GM12878 (cell line): Measurements from ENCODE around the gene CACNG8. TPM values are rescaled to one million over a fixed set of nuclear protein-coding genes. Genes with fewer than 3 reads are reported as not detected.
"Not testable (repeated sequence)": the region's sequence is repeated elsewhere in the genome, so short reads cannot be mapped to it uniquely, and the experiment has no call there.

Experiments used
- ATAC-seq: fragments of 200-7000 bp; cut with Tn5 transposase; 3 replicates; pipeline ENCODE4 v1.9.1; 2020; ENCODE audit warnings: mild to moderate bottlenecking, moderate library complexity
- BruUV-seq: library from RNA; stranded (reverse); fragments of 400-500 nt; replicated peaks from 2 replicates; lab custom pipeline; 2021; lab: Mats Ljungman, UMichigan
- CTCF ChIA-PET: fragments of 300-600 bp; sonication (Branson Sonifier 250); formaldehyde crosslinking; extraction: SDS; loops from one replicate; lab custom pipeline; 2021; ENCODE audit warnings: inconsistent platforms; lab: Yijun Ruan, JAX
- POLR2A ChIA-PET: fragments of 350-600 bp; formaldehyde crosslinking; extraction: SDS; loops from one replicate; lab custom pipeline; 2021; ENCODE audit warnings: inconsistent platforms; lab: Charles Lee
- RAD21 ChIA-PET: fragments of 300-600 bp; sonication (Branson Sonifier 250); formaldehyde crosslinking; loops from one replicate; lab custom pipeline; 2023; ENCODE audit warnings: antibody characterized with exemption; ENCODE audit not compliant: unreplicated experiment; lab: Charles Lee
- SMC1A ChIA-PET: fragments of 300-600 bp; sonication (Branson Sonifier 250); formaldehyde crosslinking; loops from one replicate; lab custom pipeline; 2023; ENCODE audit not compliant: unreplicated experiment, uncharacterized antibody; lab: Charles Lee
- DNase-seq: peaks from one replicate; pipeline ENCODE4 v3.0.0-alpha.2; 2011; ENCODE audit warnings: low read depth, low spot score
- FAIRE-seq: peaks from 3 replicates; lab custom pipeline; 2011; peaks lifted over from hg19 to GRCh38; lab: Jason Lieb, UNC
- H2AFZ ChIP-seq: 2 replicates; pipeline ENCODE4 v1.6.0; 2011; ENCODE audit warnings: low read depth, low read length, control low read depth; ENCODE audit not compliant: control insufficient read depth
- H3K27ac ChIP-seq: 2 replicates; pipeline ENCODE4 v1.5.1; 2011; ENCODE audit warnings: control low read depth; ENCODE audit not compliant: control insufficient read depth, insufficient read depth
- H3K27me3 ChIP-seq, 2 experiments: replicated peaks in 1 of 2; 2 replicates each; pipeline versions ENCODE4 v1.6.0 to v1.6.1; 2011; ENCODE audit warnings: low read length in 1 of 2; ENCODE audit not compliant: control insufficient read depth in 2 of 2, insufficient read depth in 2 of 2
- H3K36me3 ChIP-seq, 2 experiments: 2 replicates each; pipeline ENCODE4 v1.5.1; 2011; ENCODE audit warnings: low read length in 1 of 2; ENCODE audit not compliant: control insufficient read depth in 2 of 2, insufficient read depth in 2 of 2
- H3K4me1 ChIP-seq: 2 replicates; pipeline ENCODE4 v1.6.1; 2011; ENCODE audit warnings: mild to moderate bottlenecking, low read length, moderate library complexity, mixed read lengths; ENCODE audit not compliant: control insufficient read depth, insufficient read depth
- H3K4me2 ChIP-seq: 2 replicates; pipeline ENCODE4 v1.6.0; 2011; ENCODE audit warnings: control low read depth; ENCODE audit not compliant: control insufficient read depth, insufficient read depth
- H3K4me3 ChIP-seq: fragments of 200-600 bp; sonication (generic); 2 replicates; pipeline ENCODE4 v1.5.1; 2016
- H3K79me2 ChIP-seq: 2 replicates; pipeline ENCODE4 v1.6.0; 2011; ENCODE audit warnings: low read length; ENCODE audit not compliant: control insufficient read depth, insufficient read depth
- H3K9ac ChIP-seq: 2 replicates; pipeline ENCODE4 v1.8.0; 2011; ENCODE audit warnings: low read length, control low read depth, mixed read lengths; ENCODE audit not compliant: control insufficient read depth, insufficient read depth
- H3K9me3 ChIP-seq: replicated peaks from 3 replicates; pipeline ENCODE4 v1.5.1; 2011; ENCODE audit warnings: mild to moderate bottlenecking, low read length; ENCODE audit not compliant: control insufficient read depth, insufficient read depth
- H4K20me1 ChIP-seq: 2 replicates; pipeline ENCODE4 v1.6.0; 2011; ENCODE audit not compliant: control insufficient read depth, insufficient read depth
- ESRRA ChIP-seq: IDR thresholded peaks from 2 replicates; pipeline ENCODE4 v1.6.1; 2012; ENCODE audit warnings: mild to moderate bottlenecking, low read length, improper control_type of control experiment
- FOS ChIP-seq: IDR thresholded peaks from 3 replicates; pipeline ENCODE4 v1.6.1; 2011; ENCODE audit warnings: borderline replicate concordance; ENCODE audit not compliant: insufficient read length; ENCODE audit errors: extremely low read depth
- NR2C2 ChIP-seq: IDR thresholded peaks from 2 replicates; pipeline ENCODE4 v1.6.1; 2011; ENCODE audit warnings: borderline replicate concordance, low read depth; ENCODE audit not compliant: control insufficient read depth, insufficient read length
- SRF ChIP-seq, 2 experiments: IDR thresholded peaks; 2 replicates each; pipeline ENCODE4 v1.6.1; 2011; ENCODE audit warnings: low read depth in 2 of 2, low read length in 2 of 2, mild to moderate bottlenecking in 1 of 2, moderate library complexity in 1 of 2
- STAT3 ChIP-seq: IDR thresholded peaks from 2 replicates; pipeline ENCODE4 v1.6.1; 2011; ENCODE audit warnings: low read depth, low read length, improper control_type of control experiment
- WGBS: methylation state at CpG from one replicate; pipeline ENCODE4 v1.1.6; 2016; ENCODE audit warnings: low lambda C conversion rate; ENCODE audit not compliant: insufficient replicate concordance, insufficient coverage; ENCODE audit errors: missing lambda C conversion rate; 5-methylcytosine and 5-hydroxymethylcytosine counted together
- in situ Hi-C: fragments of 300-500 bp; cut with MboI; formaldehyde crosslinking; loops from 9 replicates; pipeline ENCODE4 v1.14.3; 2018; ENCODE audit warnings: mixed read lengths
- intact Hi-C: fragments of 100-400 bp; cut with micrococcal nuclease; formaldehyde crosslinking; loops from one replicate; pipeline ENCODE4 v1.14.2; 2022; ENCODE audit not compliant: unreplicated experiment
- polyA plus RNA-seq, 11 experiments: library from polyadenylated mRNA; depleted of rRNA in 4 of 11; unstranded in 6 of 11; stranded (reverse) in 5 of 11; fragments of >200 nt; fragmentation: Nextera tagmentation in 4 of 11; fragmentation: Illumina TruSeq in 1 of 11; extraction: Ambion mirVana in 4 of 11; extraction: Trizol in 1 of 11; gene quantifications; 1 replicate in 1 of 11; 2 replicates in 10 of 11; pipeline versions ENCODE4 v1.2.1 to v1.2.3, GENCODE V29; 2011 to 2016; ENCODE audit warnings: inconsistent platforms in 2 of 11, missing spikeins in 2 of 11, low read depth in 1 of 11
- total RNA-seq, 4 experiments: library from RNA; depleted of rRNA in 3 of 4; stranded (reverse); fragments of >200 nt in 3 of 4; fragmentation: Illumina TruSeq in 1 of 4; extraction: Trizol in 1 of 4; gene quantifications; 2 replicates each; pipeline versions ENCODE4 v1.2.1 to v1.2.3, GENCODE V29; 2013 to 2021
- TF ChIP-seq, protein P1 (sequence below): fragments of 450-650 bp; IDR thresholded peaks from 2 replicates; pipeline ENCODE4 v1.6.1; 2017; ENCODE audit warnings: mild to moderate bottlenecking
- TF ChIP-seq, protein P2 (sequence below): fragments of 150-350 bp; IDR thresholded peaks from 2 replicates; pipeline ENCODE4 v1.6.1; 2016; ENCODE audit warnings: low read depth, low read length
- TF ChIP-seq, protein P3 (sequence below): fragments of 450-650 bp; conservative IDR thresholded peaks from 2 replicates; pipeline ENCODE4 v1.6.1; 2017; ENCODE audit warnings: mild to moderate bottlenecking, moderate library complexity

Gene CACNG8
- total and polyA plus RNA-seq, 10 of the 15 experiments (the other 5 are each of a cell fraction or from before 2014, with no cell fraction given), result not detected

DNA sequence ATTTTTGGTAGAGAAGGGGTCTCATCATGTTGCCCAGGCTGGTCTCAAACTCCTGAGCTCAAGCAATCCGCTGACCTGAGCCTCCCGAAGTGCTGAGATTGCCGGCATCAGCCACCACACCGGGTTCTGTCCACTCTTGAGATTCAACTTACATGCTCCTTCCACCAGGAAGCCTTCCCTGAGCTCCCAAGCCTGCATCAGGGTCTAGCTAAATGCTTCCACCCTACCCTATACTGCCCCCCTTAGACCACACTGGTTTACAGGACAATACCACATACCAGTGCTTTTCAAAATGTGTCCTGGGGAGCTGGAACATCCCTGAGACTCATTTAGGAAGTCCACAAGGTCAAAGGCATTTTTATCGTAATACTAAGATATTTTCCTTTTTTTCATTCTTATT is 15.1 kb upstream of the CACNG8 start (continued):
- TF ChIP-seq, protein P1, sequence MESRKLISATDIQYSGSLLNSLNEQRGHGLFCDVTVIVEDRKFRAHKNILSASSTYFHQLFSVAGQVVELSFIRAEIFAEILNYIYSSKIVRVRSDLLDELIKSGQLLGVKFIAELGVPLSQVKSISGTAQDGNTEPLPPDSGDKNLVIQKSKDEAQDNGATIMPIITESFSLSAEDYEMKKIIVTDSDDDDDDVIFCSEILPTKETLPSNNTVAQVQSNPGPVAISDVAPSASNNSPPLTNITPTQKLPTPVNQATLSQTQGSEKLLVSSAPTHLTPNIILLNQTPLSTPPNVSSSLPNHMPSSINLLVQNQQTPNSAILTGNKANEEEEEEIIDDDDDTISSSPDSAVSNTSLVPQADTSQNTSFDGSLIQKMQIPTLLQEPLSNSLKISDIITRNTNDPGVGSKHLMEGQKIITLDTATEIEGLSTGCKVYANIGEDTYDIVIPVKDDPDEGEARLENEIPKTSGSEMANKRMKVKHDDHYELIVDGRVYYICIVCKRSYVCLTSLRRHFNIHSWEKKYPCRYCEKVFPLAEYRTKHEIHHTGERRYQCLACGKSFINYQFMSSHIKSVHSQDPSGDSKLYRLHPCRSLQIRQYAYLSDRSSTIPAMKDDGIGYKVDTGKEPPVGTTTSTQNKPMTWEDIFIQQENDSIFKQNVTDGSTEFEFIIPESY, result no peak
- TF ChIP-seq, all 136 proteins: peak for 0

DNA sequence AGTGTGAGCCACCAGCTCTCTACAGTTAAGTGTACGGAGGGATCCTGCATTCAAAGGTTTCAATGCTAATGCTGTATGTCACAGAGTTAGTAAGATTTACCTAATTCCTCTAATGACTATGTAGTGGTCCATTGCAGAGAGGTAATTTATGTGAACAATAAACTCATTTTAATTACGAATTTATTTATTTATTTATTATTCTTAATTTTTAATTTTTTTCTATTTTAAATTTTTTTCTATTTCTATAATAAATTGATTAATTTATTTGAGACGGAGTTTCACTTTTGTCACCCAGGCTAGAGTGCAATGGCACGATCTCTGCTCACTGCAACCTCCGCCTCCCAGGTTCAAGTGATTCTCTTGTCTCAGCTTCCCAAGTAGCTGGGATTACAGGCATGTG is 14.1 kb upstream of the CACNG8 start:
- H4K20me1 ChIP-seq, H3K27ac ChIP-seq, RAD21 ChIA-PET, H3K4me1 ChIP-seq, H3K4me2 ChIP-seq, BruUV-seq, FAIRE-seq, H3K9ac ChIP-seq, H2AFZ ChIP-seq, intact Hi-C loops, H3K27me3 ChIP-seq, H3K4me3 ChIP-seq, in situ Hi-C loops, H3K9me3 ChIP-seq, H3K36me3 ChIP-seq, DNase-seq, POLR2A ChIA-PET, H3K79me2 ChIP-seq, ATAC-seq, SMC1A ChIA-PET: not testable (repeated sequence)
- WGBS, result 48% methylated on average over 5 of the region's 5 CpGs
- CTCF ChIA-PET, result interaction anchor here (0.6 kb wide), 1 partner anchor 69 kb away, joined by 4 read pairs; no protein-coding TSS in a partner anchor

DNA sequence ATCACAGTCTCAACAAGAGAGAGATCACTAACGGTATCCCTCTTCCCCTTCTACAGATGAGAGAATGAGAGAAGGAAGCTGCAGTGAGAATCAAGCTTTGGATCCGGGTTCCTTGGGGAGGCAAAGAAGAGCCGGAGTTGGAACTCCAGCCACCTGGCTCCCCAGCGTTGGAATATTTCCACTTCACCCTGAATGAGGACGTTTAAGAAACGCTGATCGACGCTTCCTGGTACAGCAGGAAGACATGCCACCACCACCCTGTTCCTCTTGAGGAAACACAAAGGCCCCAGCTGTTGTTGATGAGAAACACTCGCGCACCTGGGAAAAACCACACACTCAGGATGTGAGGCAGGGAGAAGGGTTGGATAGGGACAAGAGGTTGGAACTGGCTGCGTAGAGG is 11.3 kb upstream of the CACNG8 start:
- SMC1A ChIA-PET, result no interaction called here
- 32% methylated on average over 11 of the region's 11 CpGs for WGBS
- no TSS peak for BruUV-seq
- no peaks in the 10 kb centered on the region for H3K4me1 ChIP-seq
- CTCF ChIA-PET, result no interaction called here
- no peaks in the 10 kb centered on the region for H4K20me1 ChIP-seq
- H2AFZ ChIP-seq, result no peak overlapping the region
- FAIRE-seq, result no peak
- H3K27me3 ChIP-seq, result no peaks in the 10 kb centered on the region
- H3K36me3 ChIP-seq, result no peaks in the 10 kb centered on the region
- RAD21 ChIA-PET, result no interaction called here
- in situ Hi-C loops, result no loop called here
- no peak overlapping the region for H3K9ac ChIP-seq
- H3K4me3 ChIP-seq, result no peak overlapping the region
- H3K27ac ChIP-seq, result no peak overlapping the region
- intact Hi-C loops, result no loop called here
- POLR2A ChIA-PET, result no interaction called here
- H3K79me2 ChIP-seq, result no peaks in the 10 kb centered on the region
- no peak overlapping the region for H3K4me2 ChIP-seq
- ATAC-seq, result no peak
- H3K9me3 ChIP-seq, result no peaks in the 10 kb centered on the region
- DNase-seq, result no peak
- TF ChIP-seq, protein P2, sequence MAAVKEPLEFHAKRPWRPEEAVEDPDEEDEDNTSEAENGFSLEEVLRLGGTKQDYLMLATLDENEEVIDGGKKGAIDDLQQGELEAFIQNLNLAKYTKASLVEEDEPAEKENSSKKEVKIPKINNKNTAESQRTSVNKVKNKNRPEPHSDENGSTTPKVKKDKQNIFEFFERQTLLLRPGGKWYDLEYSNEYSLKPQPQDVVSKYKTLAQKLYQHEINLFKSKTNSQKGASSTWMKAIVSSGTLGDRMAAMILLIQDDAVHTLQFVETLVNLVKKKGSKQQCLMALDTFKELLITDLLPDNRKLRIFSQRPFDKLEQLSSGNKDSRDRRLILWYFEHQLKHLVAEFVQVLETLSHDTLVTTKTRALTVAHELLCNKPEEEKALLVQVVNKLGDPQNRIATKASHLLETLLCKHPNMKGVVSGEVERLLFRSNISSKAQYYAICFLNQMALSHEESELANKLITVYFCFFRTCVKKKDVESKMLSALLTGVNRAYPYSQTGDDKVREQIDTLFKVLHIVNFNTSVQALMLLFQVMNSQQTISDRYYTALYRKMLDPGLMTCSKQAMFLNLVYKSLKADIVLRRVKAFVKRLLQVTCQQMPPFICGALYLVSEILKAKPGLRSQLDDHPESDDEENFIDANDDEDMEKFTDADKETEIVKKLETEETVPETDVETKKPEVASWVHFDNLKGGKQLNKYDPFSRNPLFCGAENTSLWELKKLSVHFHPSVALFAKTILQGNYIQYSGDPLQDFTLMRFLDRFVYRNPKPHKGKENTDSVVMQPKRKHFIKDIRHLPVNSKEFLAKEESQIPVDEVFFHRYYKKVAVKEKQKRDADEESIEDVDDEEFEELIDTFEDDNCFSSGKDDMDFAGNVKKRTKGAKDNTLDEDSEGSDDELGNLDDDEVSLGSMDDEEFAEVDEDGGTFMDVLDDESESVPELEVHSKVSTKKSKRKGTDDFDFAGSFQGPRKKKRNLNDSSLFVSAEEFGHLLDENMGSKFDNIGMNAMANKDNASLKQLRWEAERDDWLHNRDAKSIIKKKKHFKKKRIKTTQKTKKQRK, result no peak
- no peak for TF ChIP-seq FOS
- TF ChIP-seq ESRRA, result no peak
- TF ChIP-seq NR2C2, result no peak
- TF ChIP-seq SRF (IDR thresholded peaks at IDR 0.05; ENCODE audit: low read depth in 2 of 2, low read length in 2 of 2), result no peak
- TF ChIP-seq, protein P3, sequence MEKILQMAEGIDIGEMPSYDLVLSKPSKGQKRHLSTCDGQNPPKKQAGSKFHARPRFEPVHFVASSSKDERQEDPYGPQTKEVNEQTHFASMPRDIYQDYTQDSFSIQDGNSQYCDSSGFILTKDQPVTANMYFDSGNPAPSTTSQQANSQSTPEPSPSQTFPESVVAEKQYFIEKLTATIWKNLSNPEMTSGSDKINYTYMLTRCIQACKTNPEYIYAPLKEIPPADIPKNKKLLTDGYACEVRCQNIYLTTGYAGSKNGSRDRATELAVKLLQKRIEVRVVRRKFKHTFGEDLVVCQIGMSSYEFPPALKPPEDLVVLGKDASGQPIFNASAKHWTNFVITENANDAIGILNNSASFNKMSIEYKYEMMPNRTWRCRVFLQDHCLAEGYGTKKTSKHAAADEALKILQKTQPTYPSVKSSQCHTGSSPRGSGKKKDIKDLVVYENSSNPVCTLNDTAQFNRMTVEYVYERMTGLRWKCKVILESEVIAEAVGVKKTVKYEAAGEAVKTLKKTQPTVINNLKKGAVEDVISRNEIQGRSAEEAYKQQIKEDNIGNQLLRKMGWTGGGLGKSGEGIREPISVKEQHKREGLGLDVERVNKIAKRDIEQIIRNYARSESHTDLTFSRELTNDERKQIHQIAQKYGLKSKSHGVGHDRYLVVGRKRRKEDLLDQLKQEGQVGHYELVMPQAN, result no peak
- TF ChIP-seq STAT3, result no peak
